ENCODE results near the gene JOSD1. TPM values are rescaled to one million over a fixed set of nuclear protein-coding genes. Genes with fewer than 3 reads are reported as not detected.

JOSD1 gene
- total and polyA plus RNA-seq, 9 of the 15 experiments (the other 6 are each of a cell fraction or from before 2014, with no cell fraction given): 8.9 to 39.1 (median 30.4) TPM

DNA sequence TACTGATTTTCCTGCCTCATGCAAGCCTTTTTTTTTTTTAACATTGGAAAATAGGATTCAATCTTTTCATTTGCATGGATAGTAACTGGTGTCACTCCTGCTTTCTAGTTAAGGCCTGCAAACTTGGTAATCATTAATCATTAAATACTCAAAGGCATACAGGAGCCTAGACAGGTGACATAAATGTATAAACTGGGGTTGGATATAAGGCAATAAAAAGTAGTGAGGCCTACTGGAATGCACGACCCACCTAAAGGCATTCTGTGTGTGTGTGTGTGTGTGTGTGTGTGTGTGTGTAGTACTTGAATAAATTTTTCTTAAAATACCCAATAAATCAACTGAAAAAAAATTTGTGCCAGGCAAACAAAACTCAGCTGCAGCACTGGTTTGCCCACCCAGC is 11.1 kb downstream of the JOSD1 start:
- H3K4me1 ChIP-seq (replicated peaks in 1 of 2; ENCODE audit: control insufficient read depth in 2 of 2, insufficient read depth in 2 of 2, low read length in 2 of 2): peaks cover 9 to 12% of the 10 kb centered on the region in 2 experiments; a peak in 4 of 5 replicates
- ATAC-seq (no peak), DNase-seq (ENCODE audit: extremely low read depth in 1 of 4, low spot score in 3 of 4) (no peak), FAIRE-seq (no peak)
- H4K20me1 ChIP-seq (replicated peaks; ENCODE audit: control insufficient read depth, insufficient read depth, low read length): no peaks in the 10 kb centered on the region
- ChIA-PET POLR2A (no interaction called here), CTCF (ENCODE audit: low intra/inter-chr PET ratio) (no interaction called here)
- intact Hi-C loops (cut with micrococcal nuclease) (no loop called here), in situ Hi-C loops (cut with MboI) (no loop called here)
- H3K4me3 ChIP-seq: no peak overlapping the region
- peaks cover 73% of the 10 kb centered on the region for H3K36me3 ChIP-seq (ENCODE audit: control insufficient read depth, insufficient read depth, low read length)
- no CpG with 5 or more reads among the region's 1 CpG for WGBS (ENCODE audit: insufficient coverage, low coverage, missing lambda C conversion rate)
- BruUV-seq (replicated peaks): no TSS peak
- H3K4me2 ChIP-seq (ENCODE audit: insufficient read depth, low read length): no peak overlapping the region
- no peak overlapping the region for H3K9ac ChIP-seq (ENCODE audit: insufficient read depth in 1 of 2, low read depth in 2 of 2, low read length in 2 of 2)
- no peak overlapping the region for H2AFZ ChIP-seq (ENCODE audit: low read depth, low read length)
- no peak overlapping the region for H3K27ac ChIP-seq (ENCODE audit: extremely low read depth, low read depth, low read length)
- H3K27me3 ChIP-seq (ENCODE audit: control insufficient read depth in 2 of 2, insufficient read depth in 2 of 2, low read length in 2 of 2): no peaks in the 10 kb centered on the region
- H3K9me3 ChIP-seq (replicated peaks; ENCODE audit: control insufficient read depth, insufficient read depth, low read depth, low read length): no peaks in the 10 kb centered on the region
- H3K79me2 ChIP-seq (ENCODE audit: control insufficient read depth, insufficient read depth, low read length): peaks cover 25% of the 10 kb centered on the region
- peaks cover 3% of the 10 kb centered on the region for H3K9me1 ChIP-seq (ENCODE audit: control insufficient read depth, insufficient read depth, low read length)
- TF ChIP-seq, protein P1, sequence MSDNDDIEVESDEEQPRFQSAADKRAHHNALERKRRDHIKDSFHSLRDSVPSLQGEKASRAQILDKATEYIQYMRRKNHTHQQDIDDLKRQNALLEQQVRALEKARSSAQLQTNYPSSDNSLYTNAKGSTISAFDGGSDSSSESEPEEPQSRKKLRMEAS (CRISPR knock-in tag; IDR thresholded peaks at IDR 0.05): no peak

DNA sequence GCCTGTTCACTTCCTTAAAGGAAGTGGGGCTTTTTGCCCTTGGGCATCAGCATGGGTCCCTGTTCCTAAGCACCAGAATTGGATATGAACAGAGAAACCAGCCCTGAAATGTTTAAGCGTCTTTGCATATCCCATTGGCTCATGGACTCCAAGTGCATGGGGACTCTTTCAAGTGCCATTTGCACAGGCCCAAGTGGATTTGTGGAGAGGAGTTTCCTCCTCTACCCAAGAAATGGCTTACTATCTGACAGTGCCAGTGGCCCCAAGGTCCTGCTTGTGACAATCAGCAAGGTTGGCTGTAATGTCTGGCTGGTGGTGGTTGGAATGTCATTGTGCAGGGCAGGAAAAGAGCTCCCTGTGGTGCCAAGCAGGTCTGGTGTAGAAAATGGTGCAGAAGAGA is 15.0 kb downstream of the JOSD1 start:
- Histone ChIP-seq H3K4me1 (replicated peaks in 1 of 2; ENCODE audit: control insufficient read depth in 2 of 2, insufficient read depth in 2 of 2, low read length in 2 of 2) (peaks cover 0 to 13% of the 10 kb centered on the region in 2 experiments; a peak in 4 of 5 replicates), H2AFZ (ENCODE audit: low read depth, low read length) (no peak overlapping the region), H3K9ac (ENCODE audit: insufficient read depth in 1 of 2, low read depth in 2 of 2, low read length in 2 of 2) (no peak overlapping the region), H3K79me2 (ENCODE audit: control insufficient read depth, insufficient read depth, low read length) (peaks cover 19% of the 10 kb centered on the region), H3K4me3 (no peak overlapping the region), H3K9me3 (replicated peaks; ENCODE audit: control insufficient read depth, insufficient read depth, low read depth, low read length) (0 out of 2 replicates have a peak, but pooled peaks cover 1% of the 10 kb centered on the region), H3K27ac (ENCODE audit: extremely low read depth, low read depth, low read length) (no peak overlapping the region), H4K20me1 (replicated peaks; ENCODE audit: control insufficient read depth, insufficient read depth, low read length) (no peaks in the 10 kb centered on the region), H3K36me3 (ENCODE audit: control insufficient read depth, insufficient read depth, low read length) (peaks cover 66% of the 10 kb centered on the region), H3K4me2 (ENCODE audit: insufficient read depth, low read length) (no peak overlapping the region), H3K9me1 (ENCODE audit: control insufficient read depth, insufficient read depth, low read length) (no peaks in the 10 kb centered on the region), H3K27me3 (ENCODE audit: control insufficient read depth in 2 of 2, insufficient read depth in 2 of 2, low read length in 2 of 2) (no peaks in the 10 kb centered on the region)
- DNase-seq (ENCODE audit: extremely low read depth in 1 of 4, low spot score in 3 of 4) (no peak), ATAC-seq (no peak), FAIRE-seq (no peak)
- WGBS (ENCODE audit: insufficient coverage, low coverage, missing lambda C conversion rate): 100% methylated on average over 1 of the region's 1 CpG
- POLR2A ChIA-PET: no interaction called here
- in situ Hi-C loops (cut with MboI): no loop called here
- TF ChIP-seq PRPF4 (IDR thresholded peaks at IDR 0.05; ENCODE audit: insufficient read depth, low read depth, low read length, poor library complexity, severe bottlenecking): no peak
- TF ChIP-seq, protein P2, sequence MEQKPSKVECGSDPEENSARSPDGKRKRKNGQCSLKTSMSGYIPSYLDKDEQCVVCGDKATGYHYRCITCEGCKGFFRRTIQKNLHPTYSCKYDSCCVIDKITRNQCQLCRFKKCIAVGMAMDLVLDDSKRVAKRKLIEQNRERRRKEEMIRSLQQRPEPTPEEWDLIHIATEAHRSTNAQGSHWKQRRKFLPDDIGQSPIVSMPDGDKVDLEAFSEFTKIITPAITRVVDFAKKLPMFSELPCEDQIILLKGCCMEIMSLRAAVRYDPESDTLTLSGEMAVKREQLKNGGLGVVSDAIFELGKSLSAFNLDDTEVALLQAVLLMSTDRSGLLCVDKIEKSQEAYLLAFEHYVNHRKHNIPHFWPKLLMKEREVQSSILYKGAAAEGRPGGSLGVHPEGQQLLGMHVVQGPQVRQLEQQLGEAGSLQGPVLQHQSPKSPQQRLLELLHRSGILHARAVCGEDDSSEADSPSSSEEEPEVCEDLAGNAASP (IDR thresholded peaks at IDR 0.05): no peak
- intact Hi-C loops (cut with micrococcal nuclease): no loop called here
- BruUV-seq (replicated peaks): no TSS peak
- CTCF ChIA-PET (ENCODE audit: low intra/inter-chr PET ratio): no interaction called here

Measured in K562 (cell line).